GM18517 (cell line): ENCODE results near the gene MAP4K4.

Source experiments
- ATAC-seq: cut with Tn5 transposase; IDR thresholded peaks from one replicate; pipeline ENCODE4 v1.9.1; 2021; ENCODE audit warnings: mild to moderate bottlenecking, moderate library complexity; ENCODE audit not compliant: unreplicated experiment

The MAP4K4 gene

DNA sequence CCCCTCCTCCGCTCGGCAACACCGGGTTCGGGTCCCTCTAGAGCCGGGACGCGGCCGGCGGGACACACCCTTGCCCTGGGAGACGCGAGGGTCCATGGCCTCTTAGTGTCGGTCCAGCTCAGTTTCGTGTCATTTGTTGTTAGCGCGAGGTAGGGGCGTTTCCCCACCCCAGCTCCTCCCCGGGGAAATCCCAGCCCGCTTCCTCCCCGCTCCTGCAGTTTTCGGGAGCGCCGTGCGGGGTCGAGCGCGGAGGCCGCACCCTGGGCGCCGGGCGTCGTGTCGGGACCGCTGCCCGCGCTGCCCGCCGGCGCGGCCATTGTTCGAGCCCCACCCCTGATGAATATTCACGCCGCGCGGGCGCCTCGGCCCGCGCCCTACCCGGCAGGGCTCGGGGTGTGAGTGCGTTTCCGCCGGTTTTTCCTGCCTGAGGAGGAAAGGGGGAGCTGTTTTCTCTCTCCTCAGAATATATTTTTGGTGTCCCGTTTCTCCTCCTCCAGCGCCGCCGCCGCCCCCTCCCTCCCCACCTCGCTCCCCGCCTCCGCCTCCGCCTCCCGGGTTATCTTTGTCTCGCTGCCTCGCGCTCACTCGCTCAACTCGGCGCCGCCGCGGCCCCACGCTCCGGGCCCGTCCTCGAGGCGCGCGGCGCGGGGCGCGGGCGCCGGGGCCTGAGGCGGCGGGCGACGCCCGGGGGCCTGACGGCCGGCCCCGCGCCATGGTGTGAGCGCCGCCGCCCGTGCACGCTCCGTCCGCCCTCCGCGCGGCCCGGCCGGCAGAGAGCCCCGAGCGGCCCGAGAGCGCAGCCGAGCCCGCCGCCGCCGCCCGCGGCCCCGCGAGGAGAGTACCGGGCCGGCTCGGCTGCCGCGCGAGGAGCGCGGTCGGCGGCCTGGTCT is at the start of gene MAP4K4:
TSS of gene MAP4K4 (plus strand) at position 584 of the 890 bp plus-strand sequence. CDS start 374 bp downstream, outside the sequence.
- ATAC-seq = peak; percentile 44

DNA sequence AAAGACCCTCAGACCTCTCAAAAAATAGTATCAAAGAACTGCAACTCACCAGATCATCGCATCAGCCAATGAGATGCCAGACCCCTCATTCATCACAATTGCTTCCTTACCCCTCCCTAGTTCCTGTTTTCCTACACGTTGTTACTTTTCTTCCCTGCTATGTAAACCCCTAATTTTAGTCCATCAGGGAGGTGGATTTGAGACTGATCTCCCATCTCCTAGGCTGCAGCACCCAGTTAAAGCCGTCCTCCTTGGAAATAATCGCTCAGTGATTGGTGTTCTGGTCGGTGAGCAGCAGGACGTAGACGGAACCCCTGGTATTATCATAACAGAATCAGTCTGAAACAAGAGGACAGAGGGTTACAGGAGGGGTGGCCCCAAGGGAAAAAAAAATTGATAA is 44.0 kb upstream of the MAP4K4 start:
- ATAC-seq = no peak

DNA sequence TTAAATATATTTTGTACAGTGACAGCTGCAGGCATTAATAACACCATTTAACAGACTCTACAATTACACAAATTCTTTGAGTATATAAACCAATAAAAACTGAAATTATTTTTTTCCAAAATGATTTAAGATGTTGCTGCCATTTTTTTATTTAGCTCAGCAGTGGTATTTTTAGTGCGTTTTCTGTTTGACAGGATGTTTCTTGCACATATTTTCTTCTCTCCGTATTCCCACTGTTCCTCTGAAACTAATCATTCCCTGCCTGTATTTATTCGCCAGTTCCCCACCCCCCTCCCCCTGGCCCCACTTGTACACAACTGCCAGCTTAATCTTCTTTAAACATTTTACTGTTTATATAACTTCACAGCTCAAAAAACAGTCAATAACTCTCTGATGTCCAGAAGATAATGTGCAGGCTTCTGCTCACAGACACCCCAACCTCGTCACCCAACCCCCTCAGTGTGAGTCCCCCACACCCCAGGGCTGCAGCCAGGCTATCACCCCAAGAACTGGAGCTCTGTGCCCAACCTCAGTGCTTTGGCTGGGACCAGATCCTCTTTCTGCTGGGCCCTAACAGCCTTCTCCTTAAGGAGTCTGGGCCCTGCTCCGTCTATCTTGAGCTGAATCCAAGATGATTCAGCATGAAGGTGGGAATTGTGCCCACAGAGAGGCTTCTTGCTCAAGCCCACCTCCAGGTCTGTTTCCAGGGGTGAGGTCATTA is 41.6 kb upstream of the MAP4K4 start:
- ATAC-seq = no peak

DNA sequence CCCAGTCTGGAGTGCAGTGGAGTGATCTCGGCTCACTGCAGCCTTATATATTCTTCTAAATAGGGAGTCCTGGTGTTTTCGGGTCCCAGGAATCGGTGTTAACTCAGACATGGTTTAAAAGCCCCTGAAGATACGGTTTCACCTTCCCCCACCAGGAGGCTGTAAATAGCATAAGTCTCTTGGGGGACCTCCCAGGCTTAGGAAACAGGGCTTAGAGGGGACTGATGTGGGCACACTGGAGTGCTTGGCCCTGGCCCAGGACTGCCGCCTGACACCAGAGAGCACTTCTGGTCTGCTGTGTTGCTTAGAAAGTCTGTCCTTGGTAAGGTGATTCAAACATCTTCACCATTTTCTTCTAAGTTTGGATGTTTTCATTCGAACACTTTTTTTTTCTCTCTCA is 39.7 kb upstream of the MAP4K4 start:
- no peak for ATAC-seq

DNA sequence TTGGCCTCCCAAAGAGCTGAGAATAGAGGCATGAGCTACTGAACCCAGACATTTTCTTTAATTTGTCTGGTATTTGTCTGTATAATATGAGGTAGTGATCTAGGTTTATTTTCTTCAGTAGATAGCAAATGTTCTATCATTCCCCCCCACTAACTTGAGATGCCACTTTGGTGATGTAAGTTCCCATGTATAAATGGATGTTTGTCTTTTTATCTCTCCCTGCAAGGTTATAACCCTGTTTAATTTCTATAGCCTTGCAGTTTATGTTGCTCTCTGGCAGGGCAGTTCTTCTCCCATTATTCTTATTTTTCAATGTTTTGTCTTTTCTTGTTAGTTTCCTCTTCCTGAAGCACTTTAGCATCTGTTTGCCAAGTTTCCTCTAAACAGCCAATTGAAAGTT is 39.1 kb upstream of the MAP4K4 start:
- ATAC-seq = no peak

DNA sequence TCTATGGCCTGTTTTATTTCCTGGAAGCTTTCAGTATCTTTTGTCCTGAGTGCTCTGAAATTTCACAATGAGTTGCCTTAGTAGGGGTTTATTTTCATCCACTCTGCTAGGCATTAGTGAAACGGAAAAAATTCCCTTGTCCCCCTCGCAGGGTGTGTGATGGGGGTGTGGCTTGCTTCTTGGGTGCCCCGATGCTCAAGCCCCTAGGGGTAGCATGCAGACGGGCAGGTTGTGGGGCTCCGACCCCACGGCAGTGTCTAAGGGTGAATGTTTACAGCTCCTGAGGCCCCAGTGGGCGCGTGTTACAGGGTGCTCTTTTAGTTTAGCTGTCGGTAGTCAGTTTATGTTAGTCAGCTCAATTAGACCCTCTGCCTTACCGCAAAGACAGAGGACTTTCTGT is 32.2 kb upstream of the MAP4K4 start:
- ATAC-seq = no peak

DNA sequence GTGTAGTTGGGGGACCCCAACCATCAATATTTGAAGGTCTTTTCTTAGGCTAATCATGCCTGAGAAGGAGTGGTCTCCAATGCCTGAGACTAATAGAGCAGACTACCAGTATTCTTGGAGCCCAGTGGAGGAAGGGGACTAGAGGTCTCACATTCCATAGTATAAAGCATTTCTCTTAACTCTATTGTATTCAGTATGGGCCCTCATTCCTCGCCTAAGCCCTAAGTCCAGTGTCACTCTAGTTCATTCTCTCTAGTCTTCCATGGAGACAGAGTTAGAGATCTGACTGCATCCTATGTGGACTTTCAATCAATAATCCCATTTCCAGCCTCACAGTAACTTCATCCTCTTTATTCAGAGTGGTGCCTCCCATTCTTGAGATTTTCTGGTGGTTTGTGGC is 29.7 kb upstream of the MAP4K4 start:
- no peak for ATAC-seq

DNA sequence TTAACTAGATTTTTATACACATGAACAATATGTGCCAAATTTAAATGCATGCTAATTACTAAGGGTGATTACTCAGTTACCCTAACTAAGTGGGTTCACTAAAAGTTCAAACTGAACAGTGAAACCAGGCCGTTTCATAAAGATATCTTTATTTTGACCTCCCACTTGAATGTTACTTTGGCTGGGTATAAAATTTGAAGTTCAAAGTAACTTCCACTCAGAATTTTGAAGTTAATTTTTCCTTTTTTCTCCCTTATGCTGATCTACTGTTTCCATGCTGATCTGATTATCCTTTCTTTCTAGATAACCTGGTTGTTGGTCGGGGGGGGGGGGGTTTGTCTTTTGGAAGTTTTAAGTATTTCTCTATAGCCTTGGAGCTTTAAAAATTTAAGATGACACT is 25.5 kb upstream of the MAP4K4 start:
- no peak for ATAC-seq

DNA sequence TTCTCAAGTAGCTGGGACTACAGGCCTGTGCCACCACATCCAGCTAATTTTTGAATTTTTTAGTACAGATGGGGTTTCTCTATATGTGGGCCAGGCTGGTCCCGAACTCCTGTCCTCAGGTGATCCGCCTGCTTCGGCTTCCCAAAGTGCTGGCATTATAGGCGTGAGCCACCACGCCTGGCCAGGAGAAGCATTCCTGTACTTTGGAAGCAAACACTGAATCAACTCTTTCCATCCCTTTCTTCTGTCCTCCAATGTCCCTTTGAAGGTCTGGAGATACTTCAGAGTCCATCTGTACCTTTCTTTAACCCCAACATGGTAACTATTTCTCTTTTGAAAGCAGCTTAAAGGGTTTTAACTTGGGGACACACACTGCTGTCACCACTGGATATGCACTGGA is 23.6 kb upstream of the MAP4K4 start:
- ATAC-seq = no peak

DNA sequence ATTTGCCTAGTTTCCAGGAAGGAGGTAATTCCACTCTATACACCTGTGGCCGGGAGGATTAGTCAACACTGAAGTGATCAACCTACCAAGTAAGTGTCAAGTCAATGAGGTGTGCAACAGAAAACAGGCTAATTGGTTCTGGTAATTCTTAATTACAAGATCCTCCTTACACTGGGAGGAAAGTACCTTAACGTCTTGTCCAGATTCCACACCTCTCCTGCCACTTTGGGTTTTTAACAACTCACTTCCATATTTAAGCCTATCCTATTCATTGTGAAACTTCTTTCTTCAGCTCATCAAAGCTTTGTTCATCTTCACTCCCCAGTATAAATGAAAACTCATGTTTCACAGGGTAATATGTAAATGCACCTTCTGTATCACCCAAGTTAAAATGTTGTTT is 22.0 kb upstream of the MAP4K4 start:
- ATAC-seq = no peak

DNA sequence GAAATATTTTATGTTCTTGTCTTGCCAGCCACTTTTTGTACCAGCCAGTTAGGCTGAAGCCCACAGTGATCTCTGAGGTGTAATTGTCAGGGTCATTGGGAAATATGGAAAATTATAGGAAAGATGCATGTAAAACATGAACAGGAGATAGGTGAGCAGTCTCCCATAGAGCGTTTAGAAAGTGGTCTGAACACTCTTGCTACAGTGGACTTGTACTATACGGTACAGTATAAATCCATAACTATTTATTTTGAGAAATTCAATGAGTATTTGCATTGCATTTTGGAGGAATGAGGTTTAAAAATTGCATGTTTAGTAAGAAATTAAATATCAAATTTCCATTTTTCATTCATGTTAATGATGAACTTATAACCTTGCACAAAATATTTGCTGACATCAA is 20.8 kb upstream of the MAP4K4 start:
- ATAC-seq = no peak

DNA sequence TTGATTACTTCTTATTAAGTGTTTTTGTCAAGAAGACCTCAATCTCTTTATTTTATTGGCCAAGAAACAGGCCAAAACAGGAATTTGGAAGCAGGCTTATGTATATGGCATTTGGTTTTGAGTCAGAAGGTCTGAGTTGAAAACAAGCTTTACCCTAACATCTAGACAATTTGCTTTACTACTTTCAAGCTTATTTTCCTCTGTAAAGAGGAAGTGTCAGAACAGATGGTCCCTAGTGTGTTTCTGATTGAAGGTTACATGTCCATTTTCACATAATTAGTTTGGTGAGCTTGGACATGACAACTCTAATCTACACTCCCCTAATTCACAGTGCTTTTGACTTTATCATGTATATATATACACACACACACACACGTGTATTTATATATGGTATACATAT is 19.8 kb upstream of the MAP4K4 start:
- ATAC-seq = no peak

DNA sequence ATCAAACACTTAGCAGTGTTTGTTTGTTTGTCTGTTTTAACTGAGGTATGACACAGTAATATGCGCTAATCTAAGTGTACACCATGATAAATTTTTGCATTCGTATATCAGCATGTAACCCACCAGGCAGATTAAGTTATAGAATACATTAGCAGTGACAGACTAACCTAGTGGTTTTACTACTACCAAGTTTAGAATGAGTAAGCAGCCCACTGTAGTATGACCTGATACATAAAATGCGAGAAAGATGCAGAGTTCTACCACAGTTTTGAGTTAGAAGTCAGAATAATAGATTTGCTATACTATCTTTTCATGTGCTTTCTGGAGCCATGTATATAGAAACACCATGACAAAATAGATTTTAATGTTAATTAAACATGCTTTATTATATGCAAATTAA is 19.1 kb upstream of the MAP4K4 start:
- ATAC-seq = no peak

DNA sequence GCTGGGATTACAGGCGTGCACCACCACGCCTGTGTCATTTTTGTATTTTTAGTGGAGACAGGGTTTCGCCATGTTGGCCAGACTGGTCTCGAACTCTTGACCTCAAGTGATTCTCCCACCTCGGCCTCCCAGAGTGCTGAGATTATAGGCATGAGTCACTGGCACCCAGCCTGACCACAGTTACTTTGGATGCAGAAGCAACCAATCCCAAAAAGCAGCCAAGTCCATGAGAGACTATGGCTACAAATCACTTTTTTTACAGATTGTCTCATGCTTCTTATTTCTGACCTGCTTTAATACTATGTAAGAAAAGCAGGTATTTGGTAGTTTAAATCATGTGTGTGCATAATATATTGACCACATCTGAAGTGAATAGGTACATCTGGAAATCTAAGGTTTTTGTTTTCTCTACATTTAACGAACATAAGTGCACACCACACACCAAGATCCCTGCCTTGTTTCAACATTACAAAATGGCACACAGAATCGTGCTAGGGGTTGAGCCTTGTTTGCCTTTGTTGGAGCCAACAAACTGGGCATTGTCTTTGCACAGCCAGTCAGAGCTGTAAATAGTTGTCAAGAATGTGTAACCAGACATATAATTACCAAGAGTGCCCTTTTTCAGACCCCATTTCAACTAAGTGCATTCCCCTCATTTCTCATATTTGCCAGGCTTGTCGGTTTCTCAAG is 18.3 kb upstream of the MAP4K4 start:
- no peak for ATAC-seq

DNA sequence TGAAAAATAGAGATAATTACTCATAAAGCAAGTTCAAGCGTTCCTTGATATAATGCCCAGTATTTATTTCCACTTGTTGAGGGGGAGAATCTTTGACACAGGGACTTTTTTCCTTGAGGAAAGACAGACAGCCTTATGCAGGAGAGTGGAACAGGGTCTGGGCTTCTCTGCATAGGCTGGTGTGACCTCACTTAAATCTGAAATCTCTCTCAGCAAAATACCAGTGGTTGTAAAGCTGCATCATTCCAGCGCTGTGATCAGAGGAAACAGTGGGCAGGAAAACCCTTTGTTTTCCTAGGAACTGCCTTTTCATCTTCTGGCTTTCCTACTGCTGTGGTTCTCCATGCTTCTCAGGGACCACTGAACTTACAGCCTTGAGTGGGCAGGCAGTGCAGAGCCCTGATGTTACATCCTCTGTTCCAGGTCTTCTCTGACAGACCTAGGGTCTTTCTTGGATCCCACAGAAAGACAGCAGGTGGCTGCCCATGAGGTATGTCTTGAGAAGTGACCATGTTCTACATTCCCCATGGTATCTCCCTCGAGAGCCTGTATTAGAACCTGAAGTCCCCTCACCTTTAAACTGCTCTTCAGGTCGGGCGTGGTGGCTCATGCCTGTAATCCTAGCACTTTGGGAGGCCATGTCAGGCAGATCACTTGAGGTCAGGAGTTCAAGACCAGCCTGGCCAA is 17.6 kb upstream of the MAP4K4 start:
- no peak for ATAC-seq

DNA sequence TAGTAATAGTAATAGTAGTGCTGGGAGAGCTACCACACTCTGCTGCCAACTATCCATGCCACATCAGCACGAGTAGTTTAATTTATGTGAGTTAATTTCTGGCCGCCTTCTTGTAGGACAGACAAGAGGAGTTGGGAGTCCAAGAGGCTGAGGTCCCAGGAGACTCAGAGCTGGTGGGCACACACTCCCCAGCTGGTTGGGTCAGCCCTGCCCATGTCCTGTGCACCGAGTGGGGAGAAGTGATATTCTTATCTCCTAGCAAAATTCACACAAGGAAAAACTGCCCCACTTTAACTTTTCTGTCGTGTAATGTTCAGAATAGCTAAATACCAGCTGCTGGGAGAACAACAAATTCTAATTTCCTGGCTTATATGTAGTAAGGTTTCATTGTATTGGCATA is 15.2 kb upstream of the MAP4K4 start:
- ATAC-seq = no peak

DNA sequence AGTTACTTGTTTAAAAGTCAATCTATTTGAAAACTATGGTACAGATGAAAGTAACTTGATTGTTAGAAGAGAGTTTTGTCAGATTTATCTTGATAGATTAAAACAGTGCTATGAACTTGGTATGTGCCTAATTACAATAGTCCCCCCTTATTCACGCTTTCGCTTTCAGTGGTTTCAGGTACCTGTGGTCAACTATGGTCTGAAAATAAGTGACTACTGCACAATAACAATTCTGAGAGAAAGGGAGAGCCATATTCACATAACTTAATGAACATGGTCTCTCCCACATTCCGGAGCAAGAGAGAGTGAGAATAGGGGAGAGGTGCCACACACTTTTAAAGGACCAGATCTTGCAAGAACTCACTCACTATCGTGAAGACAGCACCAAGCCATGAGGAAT is 13.2 kb upstream of the MAP4K4 start:
- ATAC-seq = no peak

DNA sequence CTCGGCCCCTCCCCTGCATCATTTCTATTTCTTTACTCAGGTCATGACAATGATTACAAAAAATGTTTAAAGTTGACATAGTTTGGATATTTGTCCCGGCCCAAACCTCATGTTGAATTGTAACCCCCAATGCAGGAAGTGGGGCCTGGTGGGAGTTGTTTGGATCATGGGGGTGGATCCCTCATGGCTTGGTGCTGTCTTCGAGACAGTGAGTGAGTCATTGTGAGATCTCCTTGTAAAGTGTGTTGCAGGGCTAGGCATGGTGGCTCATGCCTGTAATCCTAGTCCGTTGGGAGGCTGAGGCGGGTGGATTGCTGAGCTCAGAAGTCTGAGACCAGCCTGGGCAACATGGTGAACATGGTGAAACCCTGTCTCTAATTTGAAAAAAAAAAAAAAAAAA is 9.2 kb upstream of the MAP4K4 start:
- ATAC-seq = no peak

DNA sequence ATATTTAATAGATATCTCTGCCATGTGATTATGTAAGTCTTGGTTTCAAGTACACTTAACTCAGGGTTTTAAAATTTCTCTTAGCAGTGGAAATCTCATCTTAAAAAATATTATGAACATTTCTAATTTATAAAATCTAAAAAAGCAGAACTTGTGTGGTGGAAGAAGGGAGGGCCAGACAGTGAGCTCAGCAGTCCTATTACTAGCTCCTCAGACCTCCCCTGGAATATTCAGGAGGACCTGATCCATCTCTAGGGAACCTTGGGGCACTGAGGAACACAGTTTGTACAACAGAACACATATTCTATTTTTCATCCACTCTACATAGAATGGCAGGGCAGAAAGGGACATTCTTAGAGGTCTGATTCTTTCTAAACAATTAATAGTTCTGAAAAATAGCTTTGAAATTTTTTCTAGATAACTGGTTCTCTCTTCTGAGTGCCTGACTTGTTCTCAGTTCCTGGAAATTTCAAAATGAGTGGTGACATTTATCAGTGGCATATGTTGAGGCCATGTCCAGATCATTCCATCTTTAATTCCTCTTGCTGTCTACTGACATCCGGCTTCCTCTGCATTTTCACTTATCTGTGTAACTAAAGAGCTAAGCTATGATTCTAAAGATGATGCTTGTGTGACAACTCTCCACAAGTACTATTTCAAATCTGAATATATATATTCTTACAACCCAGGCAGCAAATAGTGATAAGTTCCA is 8.2 kb upstream of the MAP4K4 start:
- ATAC-seq = no peak

DNA sequence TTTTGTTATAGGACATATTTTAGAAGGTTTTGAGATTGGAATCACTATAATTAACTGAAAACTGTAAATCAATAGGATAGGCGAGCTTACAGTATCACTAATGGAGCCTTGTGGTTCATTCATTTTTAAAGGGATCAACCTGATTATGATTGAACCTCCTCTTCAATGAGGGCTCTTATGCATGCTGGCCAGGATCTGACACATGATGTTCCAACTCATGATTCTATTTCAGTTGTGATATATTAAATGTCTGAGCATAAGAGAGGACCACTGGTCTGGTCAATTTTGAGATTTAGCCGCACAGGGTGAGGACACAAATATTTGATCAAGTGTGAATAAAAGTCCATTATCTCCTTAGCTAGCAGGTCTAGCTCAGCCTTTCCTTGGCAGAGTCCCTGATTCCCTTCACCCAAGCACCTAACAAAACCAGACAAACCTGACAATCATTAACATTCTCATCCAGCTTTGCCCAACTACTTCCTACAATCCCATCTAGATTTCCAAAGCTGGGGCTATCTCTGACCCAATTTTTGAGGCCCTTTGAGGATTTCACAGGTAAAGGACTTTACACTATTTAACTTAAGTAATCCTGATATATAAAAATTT is 6.9 kb upstream of the MAP4K4 start:
- no peak for ATAC-seq
